ENCODE measurements around the gene TP73.
A peak's percentile ranks its signal among the peaks of the same experiment; 100 is the strongest.

TP73 gene

DNA sequence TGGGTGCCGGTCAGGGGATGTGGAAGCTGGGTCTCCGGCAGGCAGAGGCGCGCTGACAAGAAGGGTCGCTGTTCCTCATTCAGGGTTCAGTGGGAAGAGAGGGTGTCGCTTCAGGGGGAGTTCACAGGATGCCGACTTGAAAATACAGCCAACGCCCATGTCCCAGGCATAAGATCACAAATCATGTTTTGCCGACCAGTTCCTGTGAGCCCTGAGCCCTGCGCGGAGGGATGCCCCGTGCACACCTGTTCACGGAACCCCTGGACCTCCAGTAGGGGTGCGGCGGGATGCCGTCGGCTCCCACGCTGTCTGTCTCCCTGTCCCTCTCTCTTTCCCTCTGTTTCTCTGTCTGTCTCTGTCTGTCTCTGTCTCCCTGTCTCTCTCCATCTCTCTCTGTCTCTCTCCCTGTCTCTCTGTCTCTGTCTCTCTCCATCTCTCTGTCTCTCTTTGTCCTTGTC, 26.8 kb downstream of the TP73 start:
- no peak overlapping the region for H3K4me3 Mint-ChIP-seq
- no peaks in the 10 kb centered on the region for H3K36me3 Mint-ChIP-seq
- ATAC-seq (no peak), DNase-seq (ENCODE audit: low spot score in 2 of 2) (no peak)
- peaks cover 37% of the 10 kb centered on the region for H3K4me1 Mint-ChIP-seq
- H3K9me3 Mint-ChIP-seq, result peaks cover 4% of the 10 kb centered on the region
- no peak overlapping the region for H3K27ac Mint-ChIP-seq

DNA sequence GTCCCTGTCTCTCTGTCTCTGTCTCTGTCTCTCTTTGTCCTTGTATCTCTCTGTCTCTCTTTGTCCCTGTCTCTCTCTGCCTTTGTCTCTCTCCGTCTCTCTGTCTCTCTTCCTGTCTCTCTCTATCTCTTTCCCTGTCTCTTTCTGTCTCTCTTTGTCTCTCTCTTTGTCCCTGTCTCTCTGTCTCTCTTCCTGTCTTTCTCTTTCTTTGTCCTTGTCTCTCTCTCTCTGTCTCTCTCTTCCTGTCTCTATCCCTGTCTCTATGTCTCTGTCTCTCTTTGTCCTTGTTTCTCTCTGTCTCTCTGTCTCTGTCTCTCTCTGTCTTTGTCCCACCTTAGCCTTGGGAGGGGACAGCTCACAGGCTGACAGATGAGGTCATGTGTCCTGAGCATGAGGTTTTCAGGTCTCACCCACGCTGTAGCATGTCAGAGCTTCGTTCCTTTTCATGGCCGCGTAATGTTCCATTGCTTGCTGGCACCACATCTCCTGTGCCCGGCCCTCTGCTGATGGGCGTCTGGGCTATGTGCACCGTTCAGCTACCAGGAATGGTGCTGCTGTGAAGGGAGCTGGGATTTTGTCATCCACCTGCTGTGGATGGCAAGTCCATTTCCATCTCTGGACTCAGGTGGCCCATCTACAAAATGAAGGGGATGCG, 27.6 kb downstream of the TP73 start:
- Mint-ChIP-seq H3K9me3 (peaks cover 4% of the 10 kb centered on the region), H3K4me1 (peaks cover 37% of the 10 kb centered on the region), H3K36me3 (no peaks in the 10 kb centered on the region), H3K4me3 (no peak overlapping the region), H3K27ac (no peak overlapping the region)
- DNase-seq (ENCODE audit: low spot score in 2 of 2) (no peak), ATAC-seq (no peak)

DNA sequence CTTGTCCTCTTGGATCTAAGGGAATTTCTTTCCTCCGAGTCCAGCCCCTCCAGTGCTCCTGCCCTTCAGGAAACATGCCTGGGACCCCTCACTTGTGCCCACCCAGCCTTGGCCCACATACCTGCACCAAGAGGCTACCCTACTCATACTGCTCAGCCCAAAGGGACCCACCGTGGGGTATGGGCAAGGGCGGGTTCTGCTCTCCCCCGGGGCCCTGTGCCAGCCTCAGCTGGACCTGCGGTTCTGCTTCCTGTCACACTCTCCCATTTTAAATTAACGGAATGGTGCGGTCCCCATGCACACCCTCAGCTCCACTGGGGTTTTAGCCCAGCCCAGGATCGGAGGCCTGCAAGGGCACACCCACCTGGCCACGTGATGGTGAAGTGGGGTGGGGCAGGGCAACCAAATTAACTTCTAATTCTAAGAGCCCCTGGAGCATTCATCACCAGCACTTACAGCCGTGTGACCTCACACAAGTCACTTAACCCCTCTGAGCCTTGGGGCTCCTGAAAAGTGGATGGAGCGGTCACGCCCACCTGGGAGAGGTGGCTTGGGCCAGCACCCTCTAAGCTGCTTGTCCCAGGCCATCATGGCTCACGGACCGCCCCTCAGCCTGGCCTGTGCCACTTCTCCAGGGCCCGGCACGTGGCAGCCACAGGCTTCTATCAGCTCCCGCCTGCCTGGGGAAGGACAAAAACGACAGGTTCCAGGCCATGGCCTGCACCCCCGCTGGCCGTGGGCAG, 28.3 kb downstream of the TP73 start:
- ATAC-seq (no peak), DNase-seq (ENCODE audit: low spot score in 2 of 2) (no peak)
- no peak overlapping the region for H3K27ac Mint-ChIP-seq
- no peak overlapping the region for H3K4me3 Mint-ChIP-seq
- no peaks in the 10 kb centered on the region for H3K36me3 Mint-ChIP-seq
- H3K9me3 Mint-ChIP-seq, result peaks cover 4% of the 10 kb centered on the region
- peaks cover 36% of the 10 kb centered on the region for H3K4me1 Mint-ChIP-seq

DNA sequence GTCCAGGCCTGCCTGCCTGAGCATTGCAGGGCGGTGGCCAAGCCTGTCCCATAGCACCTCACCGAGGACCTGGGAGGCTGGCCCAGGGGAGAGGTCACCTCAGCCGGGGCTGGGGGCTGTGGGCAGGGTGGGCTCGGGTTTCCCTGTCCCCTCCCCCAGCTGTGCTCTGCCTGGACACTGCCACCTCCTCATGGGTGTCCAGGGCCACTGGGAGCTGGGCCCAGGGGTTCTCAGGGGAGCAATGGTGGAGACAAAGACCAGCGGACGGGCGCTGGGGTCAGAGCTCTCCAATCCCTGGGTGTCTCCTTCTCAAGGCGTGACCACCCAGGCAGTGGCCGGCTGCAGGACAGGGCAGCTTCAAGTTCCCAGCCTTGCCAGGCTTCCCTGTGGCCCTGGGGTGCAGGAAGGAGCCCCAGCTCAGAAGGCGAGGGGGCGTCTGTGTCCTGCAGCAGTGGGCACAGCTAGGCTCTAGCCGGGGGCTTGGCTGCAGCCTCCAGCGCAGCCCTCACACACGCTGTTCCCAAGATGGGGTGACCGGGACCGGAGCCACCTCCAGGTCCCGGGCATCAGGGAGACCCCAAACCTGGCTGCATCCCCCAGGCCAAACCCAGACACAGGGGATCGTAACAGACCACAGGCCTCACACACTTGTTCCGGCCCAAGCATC, 29.0 kb downstream of the TP73 start:
- no peak overlapping the region for H3K27ac Mint-ChIP-seq
- DNase-seq (ENCODE audit: low spot score in 2 of 2) (no peak), ATAC-seq (no peak)
- peaks cover 4% of the 10 kb centered on the region for H3K9me3 Mint-ChIP-seq
- H3K4me3 Mint-ChIP-seq, result no peak overlapping the region
- peaks cover 29% of the 10 kb centered on the region for H3K4me1 Mint-ChIP-seq
- no peaks in the 10 kb centered on the region for H3K36me3 Mint-ChIP-seq

GRCh38 chr1:3681898-3682806, 29.8 kb downstream of the TP73 start:
- H3K36me3 Mint-ChIP-seq, result no peaks in the 10 kb centered on the region
- H3K4me3 Mint-ChIP-seq, result no peak overlapping the region
- H3K9me3 Mint-ChIP-seq, result peaks cover 4% of the 10 kb centered on the region
- ATAC-seq (no peak), DNase-seq (ENCODE audit: low spot score in 2 of 2) (no peak)
- H3K4me1 Mint-ChIP-seq, result peaks cover 21% of the 10 kb centered on the region
- H3K27ac Mint-ChIP-seq, result no peak overlapping the region

GRCh38 chr1:3683197-3683596, 30.9 kb downstream of the TP73 start:
- Mint-ChIP-seq H3K36me3 (no peaks in the 10 kb centered on the region), H3K9me3 (peaks cover 4% of the 10 kb centered on the region), H3K4me3 (no peak overlapping the region), H3K4me1 (peaks cover 18% of the 10 kb centered on the region), H3K27ac (no peak overlapping the region)
- ATAC-seq, result no peak
- DNase-seq (ENCODE audit: low spot score in 2 of 2), result no peak

GRCh38 chr1:3683992-3684391, 31.7 kb downstream of the TP73 start:
- Mint-ChIP-seq H3K4me1 (peaks cover 20% of the 10 kb centered on the region), H3K36me3 (no peaks in the 10 kb centered on the region), H3K9me3 (peaks cover 4% of the 10 kb centered on the region), H3K27ac (no peak overlapping the region), H3K4me3 (no peak overlapping the region)
- ATAC-seq, result no peak
- no peak for DNase-seq (ENCODE audit: low spot score in 2 of 2)

- ATAC-seq, result no peak
- no peak overlapping the region for H3K27ac Mint-ChIP-seq
- H3K4me3 Mint-ChIP-seq, result no peak overlapping the region
- peaks cover 8% of the 10 kb centered on the region for H3K4me1 Mint-ChIP-seq
- no peaks in the 10 kb centered on the region for H3K9me3 Mint-ChIP-seq
- no peak for DNase-seq (ENCODE audit: low spot score in 2 of 2)
- no peaks in the 10 kb centered on the region for H3K36me3 Mint-ChIP-seq
Observed at GRCh38 chr1:3685222-3685621, 32.9 kb downstream of the TP73 start.

- Mint-ChIP-seq H3K36me3 (no peaks in the 10 kb centered on the region), H3K27ac (no peak overlapping the region), H3K4me3 (no peak overlapping the region), H3K9me3 (no peaks in the 10 kb centered on the region), H3K4me1 (peaks cover 8% of the 10 kb centered on the region)
- DNase-seq (ENCODE audit: low spot score in 2 of 2) (no peak), ATAC-seq (no peak)
Observed at GRCh38 chr1:3685906-3686305, 33.6 kb downstream of the TP73 start.

GRCh38 chr1:3687504-3687903, 35.2 kb downstream of the TP73 start:
- no peak overlapping the region for H3K27ac Mint-ChIP-seq
- DNase-seq (ENCODE audit: low spot score in 2 of 2) (no peak), ATAC-seq (no peak)
- H3K4me1 Mint-ChIP-seq, result peaks cover 8% of the 10 kb centered on the region
- H3K9me3 Mint-ChIP-seq, result no peaks in the 10 kb centered on the region
- H3K36me3 Mint-ChIP-seq, result no peaks in the 10 kb centered on the region
- no peak overlapping the region for H3K4me3 Mint-ChIP-seq

DNA sequence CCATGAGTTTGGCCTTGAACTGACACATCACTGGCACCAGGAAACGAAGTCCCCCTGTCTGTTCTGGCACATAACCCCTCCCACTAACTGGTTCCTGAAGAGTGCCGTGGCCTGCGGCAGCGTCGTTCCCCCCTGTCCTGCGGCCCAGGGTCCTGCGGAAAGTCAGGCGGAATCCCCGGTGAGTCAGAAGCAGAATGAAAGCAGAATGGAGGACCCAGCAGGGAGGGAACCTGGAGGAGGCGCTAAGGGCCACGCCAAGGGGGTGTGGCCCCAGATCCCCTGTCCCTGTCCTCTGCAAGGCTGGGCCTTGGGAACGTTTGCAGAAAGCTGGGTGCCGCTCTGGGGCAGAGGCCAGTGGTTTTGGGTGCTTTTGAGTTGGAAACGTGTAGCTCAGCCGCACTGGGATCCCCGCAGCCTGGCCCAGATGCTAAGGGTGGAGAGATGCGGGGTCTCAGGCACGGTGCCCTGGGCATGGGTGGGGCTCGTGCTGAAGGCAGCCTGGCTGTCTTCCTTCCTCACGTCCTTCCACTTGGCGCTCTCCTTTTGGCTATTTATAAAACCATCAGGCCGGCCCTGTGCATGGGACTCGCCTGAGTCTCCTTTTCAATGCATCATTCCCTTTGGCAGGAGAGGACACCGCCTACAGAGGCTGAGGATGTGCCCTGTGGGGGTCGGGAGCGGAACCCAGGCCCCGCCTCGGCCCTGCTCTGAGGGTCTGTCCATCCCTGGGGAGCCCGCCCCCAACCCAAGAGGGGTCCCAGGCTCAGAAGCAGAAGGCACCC, 36.2 kb downstream of the TP73 start:
- peak; percentile 29 for ATAC-seq
- DNase-seq (ENCODE audit: low spot score in 2 of 2), result no peak
- no peaks in the 10 kb centered on the region for H3K9me3 Mint-ChIP-seq
- no peaks in the 10 kb centered on the region for H3K36me3 Mint-ChIP-seq
- H3K4me3 Mint-ChIP-seq, result no peak overlapping the region
- peaks cover 8% of the 10 kb centered on the region for H3K4me1 Mint-ChIP-seq
- H3K27ac Mint-ChIP-seq, result no peak overlapping the region

DNA sequence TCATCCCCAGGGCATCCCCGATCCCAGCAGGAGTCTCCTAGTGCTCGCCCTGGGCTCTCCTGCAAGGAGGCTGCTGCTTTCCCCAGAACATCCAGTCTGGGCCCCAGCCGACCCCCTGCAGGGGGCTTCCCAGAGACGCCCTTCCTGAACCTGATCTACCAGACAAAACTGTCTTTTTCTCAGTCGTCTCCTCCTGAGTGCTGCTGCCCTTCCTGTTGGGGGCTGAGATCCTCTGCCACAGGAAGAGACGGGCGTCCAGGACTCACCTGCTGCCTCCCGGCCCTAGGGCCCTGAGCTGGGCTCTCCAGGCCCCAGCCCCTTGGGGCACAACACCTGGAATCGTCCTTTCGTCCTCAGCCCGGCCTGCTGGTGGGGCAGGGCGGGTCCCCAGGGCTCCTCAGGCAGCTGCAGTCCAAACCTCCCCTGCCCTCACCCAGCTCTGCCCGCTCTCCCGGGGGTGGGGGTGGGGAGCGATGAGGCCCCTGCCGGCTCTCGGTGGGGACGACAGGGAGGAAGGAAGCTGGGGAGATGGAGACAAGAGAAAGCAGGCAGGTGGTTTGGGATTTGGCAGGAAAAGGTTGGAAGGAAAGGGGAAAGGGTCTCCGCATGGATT, 36.9 kb downstream of the TP73 start:
- H3K36me3 Mint-ChIP-seq, result no peaks in the 10 kb centered on the region
- peaks cover 8% of the 10 kb centered on the region for H3K4me1 Mint-ChIP-seq
- no peak for DNase-seq (ENCODE audit: low spot score in 2 of 2)
- H3K4me3 Mint-ChIP-seq, result no peak overlapping the region
- no peak for ATAC-seq
- H3K9me3 Mint-ChIP-seq, result no peaks in the 10 kb centered on the region
- H3K27ac Mint-ChIP-seq, result no peak overlapping the region

DNA sequence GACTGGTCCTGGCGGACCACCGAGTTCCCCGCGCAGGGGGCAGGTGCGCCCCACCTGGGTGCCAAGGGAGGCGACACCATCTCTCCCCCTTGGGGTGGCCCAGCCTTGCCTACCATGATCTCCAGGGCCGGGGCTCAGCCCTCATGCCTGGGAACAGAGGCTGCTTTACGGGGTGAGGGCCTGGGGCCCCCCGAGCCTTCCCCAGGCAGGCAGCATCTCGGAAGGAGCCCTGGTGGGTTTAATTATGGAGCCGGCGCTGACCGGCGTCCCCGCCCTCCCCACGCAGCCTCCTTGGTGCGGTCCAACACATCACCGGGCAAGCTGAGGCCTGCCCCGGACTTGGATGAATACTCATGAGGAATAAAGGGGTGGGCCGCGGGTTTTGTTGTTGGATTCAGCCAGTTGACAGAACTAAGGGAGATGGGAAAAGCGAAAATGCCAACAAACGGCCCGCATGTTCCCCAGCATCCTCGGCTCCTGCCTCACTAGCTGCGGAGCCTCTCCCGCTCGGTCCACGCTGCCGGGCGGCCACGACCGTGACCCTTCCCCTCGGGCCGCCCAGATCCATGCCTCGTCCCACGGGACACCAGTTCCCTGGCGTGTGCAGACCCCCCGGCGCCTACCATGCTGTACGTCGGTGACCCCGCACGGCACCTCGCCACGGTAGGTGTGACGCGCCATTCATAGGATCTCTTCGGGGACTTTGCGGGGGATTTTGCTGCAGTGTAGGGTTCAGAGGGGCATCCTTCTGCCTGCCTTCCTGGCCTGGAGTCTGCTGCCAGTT, 38.2 kb downstream of the TP73 start:
- Mint-ChIP-seq H3K9me3 (no peaks in the 10 kb centered on the region), H3K4me3 (no peak overlapping the region), H3K27ac (no peak overlapping the region), H3K36me3 (no peaks in the 10 kb centered on the region), H3K4me1 (peaks cover 9% of the 10 kb centered on the region)
- no peak for ATAC-seq
- no peak for DNase-seq (ENCODE audit: low spot score in 2 of 2)
